Measurements from ENCODE around the gene ZSWIM3. TPM values are rescaled to one million over a fixed set of nuclear protein-coding genes. Genes with fewer than 3 reads are reported as not detected.

ZSWIM3 gene
- total RNA-seq, 2 donors from 2014 or later, result 4.2 to 5.6 TPM

DNA sequence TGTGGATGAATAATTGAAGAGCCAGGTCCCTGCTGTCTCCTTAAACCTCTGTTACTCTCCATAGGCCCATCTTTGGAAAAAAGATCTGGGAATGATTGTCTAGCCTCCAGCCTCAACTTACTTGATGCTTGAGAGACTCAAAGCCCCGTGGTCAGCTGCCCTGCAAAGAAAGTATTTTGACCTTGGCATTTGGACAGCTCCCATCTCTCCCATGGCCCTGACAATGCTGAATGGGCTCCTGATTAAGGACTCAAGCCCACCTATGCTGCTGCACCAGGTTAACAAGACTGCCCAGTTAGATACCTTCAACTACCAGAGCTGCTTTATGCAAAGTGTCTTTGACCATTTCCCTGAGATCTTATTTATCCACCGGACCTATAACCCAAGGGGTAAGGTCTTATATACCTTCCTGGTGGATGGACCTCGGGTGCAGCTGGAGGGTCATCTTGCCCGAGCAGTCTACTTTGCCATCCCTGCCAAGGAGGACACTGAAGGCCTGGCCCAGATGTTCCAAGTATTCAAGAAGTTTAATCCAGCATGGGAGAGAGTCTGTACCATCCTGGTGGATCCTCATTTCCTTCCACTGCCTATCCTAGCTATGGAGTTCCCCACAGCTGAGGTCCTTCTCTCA, 25.2 kb downstream of the ZSWIM3 start:
- DNase-seq, result no peak
- intact Hi-C loops (cut with DNase I, micrococcal nuclease), result no loop called here
- ATAC-seq, result no peak

- ATAC-seq, result no peak
- no peak for DNase-seq
- intact Hi-C loops (cut with DNase I, micrococcal nuclease), result no loop called here
Observed at GRCh38 chr20:45883100-45883469, 25.7 kb downstream of the ZSWIM3 start.

DNA sequence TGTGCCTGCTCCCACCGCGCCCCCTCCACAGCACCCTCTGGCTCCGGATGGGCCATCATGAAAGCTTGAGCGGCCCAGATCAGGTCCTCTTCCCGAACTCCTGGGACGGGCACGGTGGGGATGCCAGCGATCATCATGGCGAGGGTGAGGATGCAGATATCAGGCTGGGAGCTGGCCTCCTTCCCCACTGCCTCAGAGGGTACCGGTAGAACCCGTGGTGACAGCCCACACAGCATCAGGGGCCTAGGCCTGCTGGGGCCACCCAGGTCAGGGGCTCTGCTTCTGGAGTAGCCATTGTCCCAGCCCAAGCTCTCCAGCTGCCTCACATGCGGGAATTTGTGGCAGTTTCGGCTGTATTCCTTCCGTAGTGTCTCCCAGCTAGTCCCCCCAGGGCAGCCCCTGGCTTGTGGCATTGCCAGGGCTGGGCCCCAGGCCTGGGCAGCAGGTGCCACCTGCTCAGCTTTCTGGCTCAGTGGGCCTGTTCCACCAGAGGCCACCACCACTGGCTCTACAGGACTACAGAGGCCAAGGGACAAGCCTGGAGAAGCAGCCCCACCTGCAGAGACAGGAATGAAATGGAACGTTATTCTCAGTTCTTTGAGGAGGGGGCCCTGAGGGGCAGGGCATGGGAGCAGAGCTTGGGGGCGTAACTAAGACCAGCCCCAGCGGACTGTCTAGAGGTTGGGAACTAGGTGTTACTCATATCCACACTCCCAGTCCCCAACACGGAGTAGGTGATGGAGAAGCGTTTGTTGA, 29.4 kb downstream of the ZSWIM3 start:
- DNase-seq, result no peak
- no peak for ATAC-seq
- intact Hi-C loops (cut with DNase I, micrococcal nuclease), result no loop called here

GRCh38 chr20:45887346-45887715, 29.9 kb downstream of the ZSWIM3 start, which contains the start of gene SPATA25:
Gene SPATA25, minus strand, starts transcription at chr20:45887622. Its CDS starts 32 bp downstream, at chr20:45887590.
- intact Hi-C loops (cut with DNase I, micrococcal nuclease), result no loop called here

GRCh38 chr20:45888681-45889080, 31.3 kb downstream of the ZSWIM3 start:
- ATAC-seq, result no peak
- intact Hi-C loops (cut with DNase I, micrococcal nuclease), result no loop called here

More at GRCh38 chr20:45887346-45887715, 29.9 kb downstream of the ZSWIM3 start, which contains the start of gene SPATA25:
- ATAC-seq (no peak), DNase-seq (no peak)

GRCh38 chr20:45890077-45890984, 32.9 kb downstream of the ZSWIM3 start:
- DNase-seq (peak; percentile 86 to 90), ATAC-seq (peak; percentile 63)
- intact Hi-C loops (cut with DNase I, micrococcal nuclease), result no loop called here

More at GRCh38 chr20:45888681-45889080, 31.3 kb downstream of the ZSWIM3 start:
- no peak for DNase-seq

GRCh38 chr20:45890985-45891983, 33.9 kb downstream of the ZSWIM3 start, which contains the start of the genes CTSA and NEURL2:
Gene CTSA, plus strand, starts transcription at chr20:45891335. Its CDS starts 234 bp downstream, at chr20:45891569.
Gene NEURL2, minus strand, starts transcription at chr20:45891208. Its CDS starts 217 bp downstream, at chr20:45890991.
- DNase-seq (peak; percentile 95 to 99), ATAC-seq (peak; percentile 84)
- intact Hi-C loops (cut with DNase I, micrococcal nuclease), result no loop called here

DNA sequence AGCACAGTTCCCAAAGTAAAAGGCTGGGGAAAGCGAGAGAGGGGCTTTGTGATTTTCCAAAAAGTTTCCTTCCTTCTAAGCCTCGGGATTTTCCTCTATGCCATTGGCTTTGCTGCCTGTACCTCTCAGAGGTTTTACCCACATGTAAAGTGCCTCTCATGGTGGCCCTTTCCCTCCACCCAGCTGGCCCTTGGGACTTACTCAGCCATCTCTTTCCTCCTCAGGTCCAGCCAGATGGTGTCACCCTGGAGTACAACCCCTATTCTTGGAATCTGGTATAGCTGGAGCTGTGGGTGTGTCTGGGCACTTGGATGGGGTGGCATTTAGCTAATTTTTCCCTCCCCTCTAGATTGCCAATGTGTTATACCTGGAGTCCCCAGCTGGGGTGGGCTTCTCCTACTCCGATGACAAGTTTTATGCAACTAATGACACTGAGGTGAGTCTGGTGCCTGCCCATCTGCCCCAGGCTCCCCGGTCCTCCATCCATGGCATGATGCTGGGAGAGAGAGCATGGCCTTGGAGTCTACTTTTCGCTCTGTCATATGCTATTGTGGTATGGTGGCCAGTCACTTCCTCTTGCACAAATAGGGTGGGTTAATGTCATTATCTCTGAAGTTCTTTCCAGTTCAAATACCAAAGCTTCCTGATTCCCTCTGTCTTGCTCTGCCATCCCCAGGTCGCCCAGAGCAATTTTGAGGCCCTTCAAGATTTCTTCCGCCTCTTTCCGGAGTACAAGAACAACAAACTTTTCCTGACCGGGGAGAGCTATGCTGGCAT, 34.8 kb downstream of the ZSWIM3 start:
- peak in 1 of 2 donors; percentile 46 for DNase-seq
- peak; percentile 56 for ATAC-seq
- intact Hi-C loops (cut with DNase I, micrococcal nuclease), result no loop called here

GRCh38 chr20:45892828-45893500, 35.5 kb downstream of the ZSWIM3 start:
- peak; percentile 60 to 86 for DNase-seq
- peak; percentile 61 for ATAC-seq
- intact Hi-C loops (cut with DNase I, micrococcal nuclease), result no loop called here

DNA sequence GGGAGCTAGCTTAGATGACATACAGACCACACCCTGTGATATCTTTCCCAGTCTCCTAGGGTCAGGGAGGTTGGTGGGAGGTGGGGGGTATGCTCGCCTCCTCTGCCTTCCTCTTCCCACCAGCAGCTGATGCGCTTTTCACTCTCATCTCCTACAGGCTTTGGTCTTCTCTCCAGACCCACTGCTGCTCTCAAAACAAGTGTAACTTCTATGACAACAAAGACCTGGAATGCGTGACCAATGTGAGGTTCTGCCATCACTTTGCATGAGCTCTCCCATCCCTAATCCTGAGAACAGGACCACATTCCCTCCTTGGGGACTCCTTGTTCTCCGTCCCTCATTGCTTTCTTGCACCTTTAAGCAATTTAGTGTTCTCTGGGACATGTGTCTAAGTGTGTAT, 36.4 kb downstream of the ZSWIM3 start:
- intact Hi-C loops (cut with DNase I, micrococcal nuclease), result no loop called here

DNA sequence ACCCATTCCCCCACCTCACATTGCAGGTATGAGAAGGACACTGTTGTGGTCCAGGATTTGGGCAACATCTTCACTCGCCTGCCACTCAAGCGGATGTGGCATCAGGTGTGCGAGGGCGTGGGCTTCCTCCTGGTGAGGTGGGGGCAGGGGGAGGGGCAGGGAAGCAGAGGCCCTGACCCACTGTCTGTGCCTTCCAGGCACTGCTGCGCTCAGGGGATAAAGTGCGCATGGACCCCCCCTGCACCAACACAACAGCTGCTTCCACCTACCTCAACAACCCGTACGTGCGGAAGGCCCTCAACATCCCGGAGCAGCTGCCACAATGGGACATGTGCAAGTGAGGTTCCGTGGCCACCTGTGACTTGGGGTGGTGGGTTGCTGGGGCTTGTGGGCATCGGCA, 37.4 kb downstream of the ZSWIM3 start:
- ATAC-seq (no peak), DNase-seq (no peak)
- intact Hi-C loops (cut with DNase I, micrococcal nuclease), result no loop called here

More for the DNA sequence above, 36.4 kb downstream of the ZSWIM3 start:
- no peak for DNase-seq
- ATAC-seq, result no peak

GRCh38 chr20:45896641-45897161, 39.3 kb downstream of the ZSWIM3 start:
- ATAC-seq (no peak), DNase-seq (no peak)
- intact Hi-C loops (cut with DNase I, micrococcal nuclease), result no loop called here

DNA sequence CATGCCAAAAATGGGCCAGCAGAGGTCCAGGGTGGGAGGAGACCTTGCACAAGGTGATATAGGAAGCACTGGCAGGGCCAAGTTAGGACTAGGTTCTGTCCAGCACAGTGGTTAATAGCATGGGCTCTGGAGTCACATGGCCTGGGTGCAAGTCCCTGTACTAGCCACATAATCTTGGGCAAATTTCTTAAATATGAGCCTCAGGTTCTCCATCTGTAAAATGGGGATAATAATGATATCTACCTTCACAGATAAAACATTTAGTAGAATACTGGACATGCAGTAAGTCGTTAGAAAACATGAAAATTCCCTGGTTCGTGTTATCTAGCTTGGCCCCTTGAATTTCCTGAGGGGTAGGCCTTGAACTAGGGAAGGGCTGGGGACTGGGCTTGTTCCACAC, 39.9 kb downstream of the ZSWIM3 start:
- intact Hi-C loops (cut with DNase I, micrococcal nuclease), result no loop called here

DNA sequence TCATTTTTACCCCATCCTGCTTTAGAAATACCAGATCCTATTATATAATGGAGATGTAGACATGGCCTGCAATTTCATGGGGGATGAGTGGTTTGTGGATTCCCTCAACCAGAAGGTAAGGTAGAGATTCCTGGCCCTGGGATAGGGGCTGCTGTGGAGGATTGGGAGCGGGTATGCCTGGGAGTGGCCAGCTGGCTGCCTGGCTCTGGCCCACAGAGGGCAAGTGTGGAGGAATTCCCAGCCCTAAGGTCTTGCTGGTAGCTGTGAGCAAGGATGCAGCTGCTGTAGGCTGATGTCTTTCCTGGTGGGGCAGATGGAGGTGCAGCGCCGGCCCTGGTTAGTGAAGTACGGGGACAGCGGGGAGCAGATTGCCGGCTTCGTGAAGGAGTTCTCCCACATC, 40.3 kb downstream of the ZSWIM3 start:
- no peak for ATAC-seq
- no peak for DNase-seq
- intact Hi-C loops (cut with DNase I, micrococcal nuclease), result no loop called here

More for the DNA sequence above, 39.9 kb downstream of the ZSWIM3 start:
- ATAC-seq (no peak), DNase-seq (no peak)

- intact Hi-C loops (cut with DNase I, micrococcal nuclease), result no loop called here
- DNase-seq, result no peak
- no peak for ATAC-seq
Observed at GRCh38 chr20:45898285-45898684, 40.9 kb downstream of the ZSWIM3 start.

DNA sequence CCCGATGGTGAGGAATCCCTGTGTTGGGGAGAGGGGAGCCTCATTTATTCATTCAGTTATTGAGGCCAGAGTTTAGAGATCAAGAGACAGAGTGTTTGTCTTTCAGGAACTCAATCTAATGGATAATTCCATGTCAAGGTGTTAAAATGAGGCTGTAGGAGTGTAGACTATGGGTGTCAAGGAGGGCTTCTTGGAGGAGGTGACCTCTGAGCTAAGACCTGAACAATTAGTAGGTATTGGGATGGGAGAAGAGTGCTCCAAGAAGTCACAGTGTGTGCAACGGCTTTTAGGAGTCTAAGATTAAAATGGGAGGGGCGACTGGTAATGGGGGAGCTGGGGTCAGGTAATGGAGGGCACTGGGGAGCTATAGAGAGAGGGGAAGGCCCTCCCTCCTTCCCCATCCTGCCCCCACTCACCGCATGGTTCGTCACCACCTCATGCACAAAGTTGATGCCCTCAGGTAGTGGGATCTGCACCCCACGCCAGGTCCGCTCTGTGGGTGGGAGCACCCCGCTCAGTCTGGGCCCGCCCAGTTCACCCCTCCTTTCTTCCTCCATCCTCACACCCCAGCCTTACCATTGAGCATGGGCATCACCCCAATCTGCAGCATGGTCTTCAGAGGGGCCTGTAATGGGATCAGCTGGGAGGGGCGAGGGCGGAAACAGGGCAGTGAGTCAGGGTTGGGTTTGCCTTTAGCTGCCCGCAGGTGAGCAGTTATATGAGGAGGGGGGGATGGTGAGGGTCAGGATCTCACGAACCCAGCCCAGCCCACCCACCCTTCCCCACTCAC, 41.8 kb downstream of the ZSWIM3 start:
- intact Hi-C loops (cut with DNase I, micrococcal nuclease), result no loop called here
- ATAC-seq (peak; percentile 9), DNase-seq (no peak)
